HG02973 (cell line): ENCODE measurements around the gene GDNF.
"Not testable (repeated sequence)": the region's sequence is repeated elsewhere in the genome, so short reads cannot be mapped to it uniquely, and the experiment has no call there.

ENCODE experiments used
- ATAC-seq: cut with Tn5 transposase; IDR thresholded peaks from one replicate; pipeline ENCODE4 v1.9.1; 2021; ENCODE audit warnings: moderate library complexity; ENCODE audit not compliant: unreplicated experiment

Gene GDNF

DNA sequence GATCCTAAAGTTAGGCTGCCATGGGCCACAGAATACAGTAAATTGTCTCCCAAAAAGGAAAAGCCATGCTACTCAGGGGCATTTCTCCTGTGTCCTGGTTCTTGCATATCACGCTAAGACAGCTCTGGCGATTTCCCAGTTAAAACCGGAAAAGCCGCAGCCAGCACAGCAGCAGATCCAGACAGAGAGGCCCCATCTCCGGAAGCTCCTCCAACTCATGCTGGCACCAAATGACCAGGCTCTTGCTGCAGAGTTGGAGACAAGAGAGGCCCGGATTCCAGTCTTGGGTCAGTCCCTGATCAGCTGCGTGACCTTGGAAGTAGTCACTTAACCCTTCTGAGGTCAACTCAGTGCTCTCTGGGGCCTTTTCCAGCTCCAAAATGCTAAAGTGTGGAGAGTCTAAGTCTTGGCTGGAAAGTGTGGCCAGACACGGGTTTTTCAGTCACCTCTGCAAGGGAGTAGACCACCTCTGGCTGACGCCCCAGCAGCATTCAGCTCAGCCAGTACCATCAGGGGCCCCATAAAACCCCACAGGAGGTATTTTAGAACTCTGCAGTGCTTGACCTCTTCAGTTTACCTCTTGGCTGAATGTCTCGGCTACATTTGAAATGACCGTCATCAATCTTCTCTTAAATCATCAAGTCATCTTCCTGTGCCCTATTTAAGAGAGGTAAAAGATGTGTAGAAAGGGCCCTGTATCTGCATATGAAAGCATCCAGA, 16.2 kb downstream of the GDNF start:
- ATAC-seq = no peak

DNA sequence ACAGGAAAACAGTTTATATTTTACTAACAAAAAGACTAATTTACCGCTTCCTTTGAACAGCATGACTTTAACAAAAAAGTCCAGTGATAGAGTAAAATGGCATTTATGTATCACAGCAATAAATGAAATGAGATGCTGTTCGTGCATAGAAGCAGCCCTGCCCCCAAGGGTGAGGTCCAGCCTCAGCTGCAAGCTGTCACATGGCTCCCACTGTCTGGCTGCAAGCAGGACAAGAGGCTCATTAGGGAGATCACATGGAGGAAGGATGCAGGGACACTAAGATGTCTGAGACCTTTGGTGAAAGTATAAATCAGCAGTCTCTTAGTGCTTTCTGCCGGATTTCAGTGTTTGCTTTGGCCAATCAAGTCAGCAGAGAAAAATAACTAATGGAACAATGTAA, 23.0 kb downstream of the GDNF start:
- ATAC-seq = no peak

DNA sequence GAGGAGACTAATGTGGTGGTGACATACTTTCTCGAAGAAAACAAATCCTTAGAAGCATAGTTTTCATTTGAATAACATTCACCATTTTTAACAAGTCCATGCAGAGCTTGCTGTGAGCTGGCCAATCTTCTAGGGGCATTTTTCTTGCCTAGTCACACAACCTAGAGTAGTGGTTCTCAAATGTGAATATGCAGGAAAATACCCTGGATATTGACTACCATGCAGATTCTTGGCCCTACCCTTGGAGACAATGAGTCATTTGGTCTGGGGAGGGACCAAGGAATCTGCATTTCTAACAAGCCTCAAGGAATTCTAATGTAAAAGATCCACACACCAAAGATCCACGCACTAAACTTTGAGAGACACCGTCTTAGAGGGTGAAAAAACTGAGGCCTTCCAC, 23.5 kb downstream of the GDNF start:
- ATAC-seq = no peak

DNA sequence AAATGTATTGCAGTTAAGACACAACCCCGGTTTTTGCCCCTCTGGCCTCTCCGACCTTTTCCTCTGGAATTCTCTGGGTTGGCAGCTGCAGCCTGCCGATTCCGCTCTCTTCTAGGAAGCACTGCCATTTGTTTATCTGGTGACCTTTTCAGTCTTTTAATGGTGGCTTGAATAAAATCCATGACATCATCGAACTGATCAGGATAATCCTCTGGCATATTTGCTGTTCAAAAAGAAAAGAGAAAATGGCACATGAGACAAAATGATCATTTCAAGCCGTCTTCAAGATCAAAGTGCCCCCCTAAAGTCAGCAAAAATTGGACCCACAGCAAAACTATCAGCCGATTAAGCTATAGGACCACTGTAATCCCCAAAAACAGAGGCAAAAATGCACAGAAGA, 23.9 kb downstream of the GDNF start:
- ATAC-seq = no peak

DNA sequence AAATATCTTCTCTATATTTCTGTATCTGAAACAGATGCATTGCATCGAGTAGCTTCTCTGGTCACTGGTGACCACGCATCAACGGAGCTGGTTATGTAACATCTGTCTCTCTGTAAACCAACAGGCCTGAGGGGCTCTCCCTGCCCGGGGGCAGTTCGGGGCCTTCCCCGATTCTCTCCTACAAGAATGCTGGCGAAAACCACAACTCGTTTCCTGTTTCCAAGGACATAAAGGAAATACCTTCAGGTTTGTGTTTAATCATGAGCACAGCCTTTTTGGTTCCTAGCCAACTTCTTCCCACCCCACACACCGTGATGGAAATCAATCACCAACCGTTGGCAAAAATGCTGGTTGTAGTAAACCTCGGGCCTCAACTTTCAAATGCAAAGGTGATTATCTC, 25.1 kb downstream of the GDNF start:
- no peak for ATAC-seq

DNA sequence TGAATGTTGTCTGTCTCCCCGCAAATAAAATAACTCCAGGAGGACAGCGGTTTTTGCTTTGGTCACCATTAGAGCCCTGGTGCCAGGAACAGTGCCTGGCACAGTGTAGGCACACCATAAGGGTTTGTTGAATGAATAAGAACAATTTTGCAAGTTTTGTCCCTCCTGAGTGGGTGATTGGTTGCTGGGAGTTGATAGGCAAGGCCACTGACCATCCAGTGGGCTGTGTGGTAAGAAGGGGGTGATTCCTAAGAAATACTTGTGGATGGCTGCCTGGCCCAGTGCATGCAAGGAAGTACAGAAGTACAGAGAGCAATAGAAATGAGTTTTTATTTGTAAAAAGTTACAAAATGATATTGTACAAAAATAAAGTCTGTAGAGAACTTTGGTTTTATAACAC, 27.5 kb downstream of the GDNF start:
- ATAC-seq = no peak

DNA sequence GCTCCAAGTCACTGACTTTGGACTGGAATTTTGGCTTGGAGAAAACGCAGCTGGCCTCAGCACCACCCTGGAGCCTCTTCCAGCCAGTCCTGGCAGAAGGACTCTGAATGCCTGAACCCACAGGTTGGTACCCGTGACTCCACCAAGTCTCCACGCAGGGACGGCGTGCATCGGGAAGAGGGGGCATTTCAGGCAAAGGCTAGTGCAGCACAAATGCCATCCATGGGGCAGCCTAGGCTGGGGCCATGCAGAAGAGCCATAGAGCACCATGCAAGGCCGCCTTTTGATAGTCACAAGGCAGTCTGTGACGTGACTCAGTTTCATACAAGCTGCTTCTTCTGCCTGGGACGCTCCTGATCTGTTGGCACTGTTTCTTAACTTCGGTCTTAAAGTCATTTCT, 28.0 kb downstream of the GDNF start:
- ATAC-seq = no peak

DNA sequence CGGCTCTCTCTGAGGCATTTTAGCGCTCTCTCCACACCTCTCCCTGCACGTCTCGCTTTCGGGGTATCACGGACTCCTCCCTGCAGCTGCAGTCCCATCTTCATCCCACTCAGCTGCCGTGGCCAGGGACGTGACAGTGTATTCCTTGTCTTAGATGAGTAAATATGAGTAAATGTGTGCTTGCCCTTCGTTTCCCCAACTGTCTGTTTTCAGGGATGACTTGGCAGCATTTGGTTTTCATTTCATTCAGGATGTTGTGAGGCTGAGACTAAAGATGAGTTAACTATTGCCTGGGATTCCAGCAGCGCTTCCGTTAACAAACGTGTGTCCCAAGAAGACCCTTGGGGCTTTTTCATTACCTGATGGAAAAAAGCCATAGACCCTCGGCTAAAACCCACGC, 29.5 kb downstream of the GDNF start:
- no peak for ATAC-seq

DNA sequence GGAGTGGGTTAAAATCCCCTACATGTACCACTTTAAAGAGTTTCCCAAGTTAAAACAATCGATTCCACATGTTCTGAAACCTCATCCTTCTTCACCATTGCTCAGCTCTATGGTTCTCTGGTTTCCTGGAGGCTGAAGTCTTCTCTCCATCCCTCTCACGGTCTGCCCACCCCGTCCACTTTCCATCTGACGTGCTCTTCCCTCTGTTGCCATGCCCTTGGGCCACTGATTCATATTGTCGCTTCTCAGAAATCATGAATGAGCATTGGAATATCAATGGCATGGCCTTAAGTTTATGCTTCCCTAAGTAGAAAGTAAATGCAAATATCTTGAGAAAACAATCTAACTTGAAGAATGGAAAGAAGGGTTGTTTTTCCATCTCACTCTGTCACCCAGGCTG, 30.9 kb downstream of the GDNF start:
- ATAC-seq = no peak

DNA sequence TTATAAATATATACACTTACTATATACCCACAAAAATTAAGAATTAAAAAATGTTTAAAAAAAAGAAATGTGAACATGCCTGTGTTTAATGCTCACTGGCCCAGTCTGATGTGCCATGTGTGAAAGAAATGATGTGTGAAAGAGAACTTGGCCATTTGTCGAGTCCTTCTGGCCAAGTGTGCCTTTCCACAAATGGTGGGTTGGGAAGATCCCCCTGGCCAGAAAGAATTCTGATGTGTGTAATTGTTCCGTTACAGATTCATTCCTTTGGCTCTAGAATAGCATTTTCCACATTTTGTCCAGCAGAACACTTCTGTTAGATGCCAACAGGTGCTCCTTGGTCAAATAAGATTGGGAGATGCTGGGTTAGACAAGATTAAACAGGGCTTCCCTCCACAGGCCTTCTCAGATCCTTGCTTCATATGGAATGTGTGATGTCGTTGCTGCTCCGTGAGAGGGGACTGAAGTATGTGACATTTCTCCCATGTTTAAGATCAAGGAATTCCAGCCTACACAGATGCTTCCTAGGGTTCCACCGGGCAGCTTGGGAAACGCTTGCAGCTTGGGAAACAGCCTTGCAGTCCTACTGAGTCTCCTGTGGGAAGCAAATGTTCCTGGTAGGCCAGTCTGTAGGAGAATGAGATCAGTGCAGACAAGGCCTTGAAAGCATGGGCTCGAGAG, 32.1 kb downstream of the GDNF start:
- ATAC-seq = no peak

DNA sequence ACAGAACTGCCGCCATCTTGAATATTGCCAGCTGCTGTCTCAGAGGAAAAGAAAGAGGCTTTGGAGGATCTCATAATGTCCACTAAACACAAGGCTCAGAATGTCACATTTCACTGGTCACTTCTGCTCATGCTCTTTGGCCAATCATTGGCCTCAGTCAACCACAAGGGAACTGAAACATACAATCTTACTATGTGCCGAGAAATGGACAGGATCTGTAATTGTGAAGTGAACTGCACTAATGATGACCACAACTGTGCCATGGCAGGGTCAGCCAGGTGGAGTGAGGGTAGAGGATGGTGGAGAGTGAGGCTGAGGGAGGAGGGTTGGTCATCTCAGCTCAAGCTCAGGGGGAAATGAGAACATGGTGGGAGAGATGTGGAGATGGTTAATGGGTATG, 32.8 kb downstream of the GDNF start:
- no peak for ATAC-seq

DNA sequence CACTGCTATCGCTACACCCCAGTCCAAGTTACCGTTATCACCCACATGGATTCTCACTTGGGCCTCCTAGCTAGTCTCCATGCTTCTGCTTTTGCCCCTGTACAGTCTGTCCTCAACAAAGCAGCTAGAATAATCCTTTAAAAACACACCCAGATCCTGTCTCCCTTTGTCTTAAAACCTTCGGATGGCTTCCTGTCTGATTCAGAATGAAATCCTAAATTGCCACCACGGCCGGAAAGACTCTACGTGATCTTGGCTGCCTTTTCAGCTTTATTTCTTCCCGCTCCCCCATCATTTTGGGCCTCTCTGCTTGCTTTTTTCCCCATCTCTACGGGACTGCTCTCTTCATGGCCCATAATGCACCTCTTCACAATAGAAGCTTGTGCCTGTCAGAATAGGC, 33.4 kb downstream of the GDNF start:
- ATAC-seq = no peak

DNA sequence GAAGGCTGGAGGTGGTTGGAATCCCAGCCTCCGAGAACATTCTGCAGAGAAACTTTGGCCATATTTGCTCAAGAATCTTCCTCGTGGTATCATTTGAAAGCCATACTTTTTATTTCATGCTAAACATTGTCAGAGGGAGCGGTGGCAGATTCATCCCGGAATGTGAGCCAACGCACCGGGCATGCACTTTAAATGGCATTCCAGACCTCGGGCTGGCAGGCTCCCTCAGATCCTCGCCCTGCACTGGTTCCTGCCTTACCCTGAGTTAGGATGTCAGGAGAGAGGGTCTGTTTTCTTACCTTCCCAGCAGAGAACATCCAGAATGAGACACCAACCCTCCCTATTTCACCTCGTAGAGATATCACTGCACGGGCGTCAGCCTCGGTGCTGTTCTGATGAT, 33.8 kb downstream of the GDNF start:
- no peak for ATAC-seq

DNA sequence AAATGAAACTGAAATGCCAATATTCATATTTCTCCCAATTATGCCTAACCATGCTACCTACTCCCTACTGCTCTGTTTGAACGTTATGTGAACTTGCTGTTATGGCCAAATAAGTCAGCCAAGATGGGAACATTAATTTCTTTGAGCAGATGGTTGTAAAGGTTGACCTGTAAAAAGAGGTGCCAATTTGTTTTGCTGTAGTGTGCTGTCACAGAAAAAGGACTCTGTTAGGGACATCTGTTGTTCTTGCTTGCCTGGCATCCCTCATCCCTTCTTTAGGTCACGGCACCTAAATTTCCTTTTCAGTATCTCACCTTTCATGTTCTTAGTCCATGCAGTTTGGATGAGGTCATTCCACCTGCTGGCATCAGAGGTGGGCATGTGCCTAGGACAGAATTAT, 35.4 kb downstream of the GDNF start:
- no peak for ATAC-seq

DNA sequence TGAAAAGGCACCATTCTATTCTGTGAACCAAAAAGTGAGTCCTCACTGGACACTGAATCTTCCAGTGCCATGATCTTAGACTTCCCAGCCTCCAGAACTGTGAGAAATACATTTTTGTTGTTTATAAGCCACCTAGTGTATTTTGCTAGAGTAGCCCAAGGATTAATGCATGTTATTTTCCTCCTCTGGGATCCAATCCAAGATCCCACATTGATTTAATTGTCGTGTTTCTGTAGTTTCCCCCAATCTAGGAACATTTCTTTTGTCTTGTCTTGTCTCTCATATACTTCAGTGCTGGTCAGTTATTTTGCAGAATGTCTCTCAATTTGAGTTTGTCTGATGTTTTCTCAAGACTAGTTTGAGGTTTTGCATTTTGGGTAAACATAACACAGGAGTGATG, 36.4 kb downstream of the GDNF start:
- no peak for ATAC-seq

DNA sequence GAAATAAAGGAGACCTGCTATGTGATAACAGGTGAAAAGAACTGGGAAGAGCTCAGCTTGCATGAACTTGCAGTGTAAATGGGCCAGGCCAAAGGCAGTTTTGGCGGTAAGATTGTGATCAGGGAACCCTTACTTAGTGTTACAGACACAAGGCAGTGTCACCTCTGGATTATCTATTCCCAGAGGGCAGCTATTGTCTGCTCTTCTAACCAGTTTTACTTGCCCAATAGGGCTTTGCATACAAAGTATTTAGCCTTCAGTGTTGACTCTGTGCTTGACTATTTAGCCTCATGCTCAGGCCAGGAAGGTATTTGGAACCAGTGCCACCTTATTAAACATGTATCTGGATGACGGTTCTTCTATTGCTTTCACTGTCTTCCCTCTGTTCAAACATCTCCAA, 38.3 kb downstream of the GDNF start:
- no peak for ATAC-seq

DNA sequence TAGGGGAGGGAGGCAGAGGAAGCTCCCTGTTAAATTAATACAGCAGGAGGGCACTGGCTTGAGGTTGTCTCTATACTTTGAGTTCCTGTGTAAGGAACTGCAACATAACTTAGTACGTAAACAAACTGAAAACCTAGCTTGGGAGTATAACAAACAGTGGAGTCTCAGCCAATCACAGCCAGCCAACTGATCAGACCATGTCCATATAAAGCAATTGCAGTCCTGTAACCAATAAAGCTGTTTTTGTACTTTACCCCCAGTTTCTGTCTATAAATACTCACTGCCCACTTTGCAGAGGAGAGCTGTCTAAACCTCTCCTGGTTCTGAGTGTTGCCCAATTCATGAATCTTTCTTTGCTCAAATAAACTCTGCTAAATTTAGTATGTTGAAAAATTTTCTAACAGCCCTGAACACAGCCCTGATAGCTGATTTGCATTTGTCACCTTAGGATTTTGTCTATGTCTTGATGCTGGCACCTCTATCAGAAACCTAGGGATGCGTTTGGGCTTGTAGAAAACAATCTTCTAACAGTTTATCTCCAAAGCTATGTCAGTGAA, 39.9 kb downstream of the GDNF start:
- ATAC-seq = no peak

DNA sequence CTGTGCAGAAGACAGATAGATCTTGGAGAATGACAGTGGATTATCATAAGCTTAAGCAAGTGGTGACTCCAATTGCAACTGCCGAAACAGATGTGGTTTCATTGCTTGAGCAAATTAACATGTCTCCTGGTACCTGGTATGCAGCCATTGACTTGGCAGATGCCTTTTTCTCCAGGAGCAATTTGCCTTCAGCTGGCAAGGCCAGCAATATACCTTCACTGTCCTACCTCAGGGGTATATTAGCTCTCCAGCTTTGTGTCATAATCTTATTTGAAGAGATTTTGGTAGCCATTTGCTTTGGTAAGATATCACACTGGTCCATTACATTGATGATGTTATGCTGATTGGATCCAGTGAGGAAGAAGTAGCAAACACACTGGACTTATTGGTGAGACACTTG, 43.4 kb downstream of the GDNF start:
- not testable (repeated sequence) for ATAC-seq

DNA sequence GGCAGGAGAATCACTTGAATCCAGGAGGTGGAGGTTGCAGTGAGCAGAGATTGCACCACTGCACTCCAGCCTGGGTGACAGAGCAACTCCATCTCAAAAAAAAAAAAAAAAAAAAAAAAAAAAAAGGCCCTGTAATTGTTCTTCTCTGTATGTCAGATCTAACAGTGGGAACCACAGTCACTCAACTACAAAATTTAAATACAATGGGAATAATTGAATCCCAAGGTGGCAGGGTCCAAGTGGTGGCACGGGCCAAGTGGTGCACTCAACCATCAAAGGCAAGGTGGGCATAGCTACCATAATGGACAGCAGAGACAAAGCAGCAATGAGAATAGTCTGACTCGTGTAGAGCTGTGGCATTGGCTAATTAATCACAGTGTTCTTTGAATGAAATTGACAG, 44.5 kb downstream of the GDNF start:
- not testable (repeated sequence) for ATAC-seq

DNA sequence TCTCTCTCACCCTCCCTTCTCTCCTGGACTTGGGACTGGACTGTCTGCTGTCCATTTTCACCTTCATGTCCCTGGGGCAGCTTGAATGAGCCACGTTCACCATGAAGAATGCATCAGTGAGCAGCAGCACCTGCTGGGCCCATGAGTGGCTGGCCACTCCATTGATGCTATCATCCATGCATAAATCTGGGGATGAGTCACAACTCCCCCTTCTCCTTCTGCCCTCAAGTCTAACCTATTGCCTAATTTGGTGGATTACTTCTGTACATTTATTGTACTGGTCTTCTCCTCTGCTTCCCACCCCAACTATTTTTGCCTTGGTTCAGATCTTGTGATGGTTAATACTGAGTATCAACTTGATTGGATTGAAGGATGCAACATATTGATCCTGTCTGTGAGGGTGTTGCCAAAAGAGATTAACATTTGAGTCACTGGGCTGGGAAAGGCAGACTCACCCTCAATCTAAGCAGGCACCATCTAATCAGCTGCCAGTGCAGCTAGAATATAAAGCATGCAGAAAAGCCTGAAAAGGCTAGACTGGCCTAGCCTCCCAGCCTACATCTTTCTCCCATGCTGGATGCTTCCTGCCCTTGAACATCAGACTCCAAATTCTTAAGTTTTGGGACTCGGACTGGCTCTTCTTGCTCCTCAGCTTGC, 46.7 kb downstream of the GDNF start:
- ATAC-seq = no peak

DNA sequence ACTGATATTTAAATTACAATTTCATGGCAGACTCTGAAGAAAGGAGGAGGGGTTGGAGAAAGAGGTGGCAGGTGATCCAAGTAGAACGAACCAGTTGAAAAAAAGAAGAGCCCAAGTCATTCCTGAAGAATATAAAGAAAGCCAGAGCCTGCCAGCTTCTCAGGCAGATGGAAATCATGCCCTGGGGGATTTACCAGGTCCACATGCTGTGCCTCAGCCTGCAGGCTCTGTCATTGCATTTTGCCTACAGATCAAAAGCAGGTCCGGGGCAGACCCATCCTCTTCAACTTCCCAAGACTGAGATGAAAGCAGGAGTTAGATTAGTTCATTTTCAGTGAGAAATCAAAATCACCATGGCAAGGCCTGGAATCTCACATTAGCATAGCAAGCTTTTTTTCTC, 48.5 kb downstream of the GDNF start:
- ATAC-seq = no peak

DNA sequence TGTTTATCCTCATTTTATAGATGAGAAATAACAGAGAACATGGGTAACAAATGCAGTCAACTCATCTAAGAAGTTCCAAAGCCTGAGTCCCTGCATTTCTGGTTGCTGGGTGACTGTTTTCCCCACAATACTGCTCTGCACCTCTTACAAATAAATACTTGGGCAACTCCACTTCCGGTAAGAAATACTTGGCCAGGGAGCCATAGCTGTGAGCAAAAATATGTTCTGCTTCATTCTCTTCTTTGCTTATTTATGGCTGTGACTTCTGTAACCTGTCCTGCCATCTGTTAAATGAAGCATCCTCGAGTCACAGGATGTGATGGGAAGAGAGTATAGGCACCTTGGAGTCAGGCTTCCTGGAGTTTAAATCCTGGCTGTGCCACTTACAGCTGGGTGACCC, 49.9 kb downstream of the GDNF start:
- ATAC-seq = no peak
